ENCODE measurements around the gene FLT1.

FLT1 gene

GRCh38 chr13:28376604-28377003 lies 118.3 kb downstream of the FLT1 start:
- Histone ChIP-seq H3F3A (ENCODE audit: insufficient read depth, low read length) (no peaks in the 10 kb centered on the region), H3K9me2 (ENCODE audit: low read depth, low read length) (no peaks in the 10 kb centered on the region), H3K79me2 (ENCODE audit: insufficient read depth, low read length) (no peaks in the 10 kb centered on the region), H3K27me3 (ENCODE audit: insufficient read depth, low read length) (no peaks in the 10 kb centered on the region), H3K9me3 (ENCODE audit: low read length) (no peaks in the 10 kb centered on the region), H3K9ac (ENCODE audit: low read length) (no peak overlapping the region), H2AFZ (ENCODE audit: low read length) (no peak overlapping the region), H3K36me3 (ENCODE audit: insufficient read depth, low read length) (no peaks in the 10 kb centered on the region), H3K4me1 (ENCODE audit: insufficient read depth, low read length, severe bottlenecking) (no peaks in the 10 kb centered on the region), H3K4me2 (ENCODE audit: low read length) (no peak overlapping the region), H3K4me3 (ENCODE audit: low read depth, low read length, poor library complexity, severe bottlenecking) (no peak overlapping the region), H3K27ac (ENCODE audit: low read depth, low read length, poor library complexity, severe bottlenecking) (no peak overlapping the region), H4K20me1 (ENCODE audit: insufficient read depth, low read length) (no peaks in the 10 kb centered on the region)
- TF ChIP-seq EZH2 (IDR thresholded peaks at IDR 0.05; ENCODE audit: borderline replicate concordance, low read length) (no peak), CTCF (IDR thresholded peaks at IDR 0.05; ENCODE audit: low read length) (no peak)

- H3K9me3 ChIP-seq (ENCODE audit: low read length): no peaks in the 10 kb centered on the region
- H2AFZ ChIP-seq (ENCODE audit: low read length): no peak overlapping the region
- no peaks in the 10 kb centered on the region for H3K36me3 ChIP-seq (ENCODE audit: insufficient read depth, low read length)
- no peak overlapping the region for H3K27ac ChIP-seq (ENCODE audit: low read depth, low read length, poor library complexity, severe bottlenecking)
- no peak overlapping the region for H3K4me2 ChIP-seq (ENCODE audit: low read length)
- H3K79me2 ChIP-seq (ENCODE audit: insufficient read depth, low read length): no peaks in the 10 kb centered on the region
- H3K4me1 ChIP-seq (ENCODE audit: insufficient read depth, low read length, severe bottlenecking): no peaks in the 10 kb centered on the region
- no peaks in the 10 kb centered on the region for H4K20me1 ChIP-seq (ENCODE audit: insufficient read depth, low read length)
- H3K9ac ChIP-seq (ENCODE audit: low read length): no peak overlapping the region
- TF ChIP-seq CTCF (IDR thresholded peaks at IDR 0.05; ENCODE audit: low read length): no peak
- no peaks in the 10 kb centered on the region for H3K9me2 ChIP-seq (ENCODE audit: low read depth, low read length)
- H3K27me3 ChIP-seq (ENCODE audit: insufficient read depth, low read length): no peaks in the 10 kb centered on the region
- H3K4me3 ChIP-seq (ENCODE audit: low read depth, low read length, poor library complexity, severe bottlenecking): no peak overlapping the region
- no peaks in the 10 kb centered on the region for H3F3A ChIP-seq (ENCODE audit: insufficient read depth, low read length)
These were observed 119.5 kb downstream of the FLT1 start for GRCh38 chr13:28375250-28375930.

- H3K27ac ChIP-seq (ENCODE audit: low read depth, low read length, poor library complexity, severe bottlenecking): no peak overlapping the region
- no peaks in the 10 kb centered on the region for H3K9me3 ChIP-seq (ENCODE audit: low read length)
- H3K36me3 ChIP-seq (ENCODE audit: insufficient read depth, low read length): no peaks in the 10 kb centered on the region
- H3K9me2 ChIP-seq (ENCODE audit: low read depth, low read length): no peaks in the 10 kb centered on the region
- H2AFZ ChIP-seq (ENCODE audit: low read length): no peak overlapping the region
- no peaks in the 10 kb centered on the region for H3K4me1 ChIP-seq (ENCODE audit: insufficient read depth, low read length, severe bottlenecking)
- TF ChIP-seq EZH2 (IDR thresholded peaks at IDR 0.05; ENCODE audit: borderline replicate concordance, low read length) (no peak), CTCF (IDR thresholded peaks at IDR 0.05; ENCODE audit: low read length) (no peak)
- no peak overlapping the region for H3K4me3 ChIP-seq (ENCODE audit: low read depth, low read length, poor library complexity, severe bottlenecking)
- H4K20me1 ChIP-seq (ENCODE audit: insufficient read depth, low read length): no peaks in the 10 kb centered on the region
- no peaks in the 10 kb centered on the region for H3K27me3 ChIP-seq (ENCODE audit: insufficient read depth, low read length)
- H3K79me2 ChIP-seq (ENCODE audit: insufficient read depth, low read length): no peaks in the 10 kb centered on the region
- no peak overlapping the region for H3K9ac ChIP-seq (ENCODE audit: low read length)
- H3K4me2 ChIP-seq (ENCODE audit: low read length): no peak overlapping the region
- H3F3A ChIP-seq (ENCODE audit: insufficient read depth, low read length): no peaks in the 10 kb centered on the region
These were observed 121.1 kb downstream of the FLT1 start for GRCh38 chr13:28373810-28374209.

All from OCI-LY1 (cell line).